Fibroblast of lung (primary cell): ENCODE measurements around the gene PRSS23. TPM values are rescaled to one million over a fixed set of nuclear protein-coding genes. Genes with fewer than 3 reads are reported as not detected.

Source experiments
- DNase-seq, 2 donors: peaks; one replicate each; pipeline versions ENCODE4 v3.0.0 to v3.0.0-alpha.2; 2010; ENCODE audit warnings: low read depth in 2 of 2
- H2AFZ ChIP-seq: 2 replicates; pipeline ENCODE4 v1.5.1; 2012; ENCODE audit warnings: low read length, control low read depth, inconsistent platforms
- H3K27ac ChIP-seq: 2 replicates; pipeline ENCODE4 v1.5.1; 2011; ENCODE audit warnings: low read length, control low read depth; ENCODE audit not compliant: insufficient read depth
- H3K27me3 ChIP-seq: 2 replicates; pipeline ENCODE4 v1.5.1; 2011; ENCODE audit warnings: mild to moderate bottlenecking, low read length; ENCODE audit not compliant: control insufficient read depth, insufficient read depth
- H3K36me3 ChIP-seq: 2 replicates; pipeline ENCODE4 v1.5.1; 2011; ENCODE audit warnings: low read length; ENCODE audit not compliant: control insufficient read depth, insufficient read depth
- H3K4me1 ChIP-seq: 2 replicates; pipeline ENCODE4 v1.5.1; 2011; ENCODE audit warnings: low read length; ENCODE audit not compliant: control insufficient read depth, insufficient read depth; ENCODE audit errors: extremely low read depth
- H3K4me2 ChIP-seq: 2 replicates; pipeline ENCODE4 v1.5.1; 2011; ENCODE audit warnings: low read length, control low read depth; ENCODE audit not compliant: insufficient read depth; ENCODE audit errors: extremely low read depth
- H3K4me3 ChIP-seq, 4 experiments: fragments of 200-600 bp in 1 of 4; sonication (generic) in 1 of 4; replicated peaks in 1 of 4; 2 replicates each; pipeline ENCODE4 v1.5.1; 2011 to 2016; ENCODE audit warnings: low read length in 4 of 4, low read depth in 3 of 4, mild to moderate bottlenecking in 3 of 4, control low read depth in 2 of 4, inconsistent platforms in 1 of 4, mixed read lengths in 1 of 4; ENCODE audit not compliant: insufficient read depth in 1 of 4; ENCODE audit errors: control extremely low read depth in 1 of 4
- H3K79me2 ChIP-seq: 2 replicates; pipeline ENCODE4 v1.5.1; 2012; ENCODE audit warnings: mild to moderate bottlenecking, low read length, inconsistent platforms; ENCODE audit not compliant: control insufficient read depth, insufficient read depth
- H3K9ac ChIP-seq: 2 replicates; pipeline ENCODE4 v1.5.1; 2011; ENCODE audit warnings: mild to moderate bottlenecking, low read length, control low read depth; ENCODE audit not compliant: insufficient read depth
- H3K9me3 ChIP-seq: 2 replicates; pipeline ENCODE4 v1.5.1; 2012; ENCODE audit warnings: low read depth, low read length; ENCODE audit not compliant: control insufficient read depth, insufficient read depth
- H4K20me1 ChIP-seq: 2 replicates; pipeline ENCODE4 v1.5.1; 2011; ENCODE audit warnings: low read length; ENCODE audit not compliant: control insufficient read depth, insufficient read depth; ENCODE audit errors: extremely low read depth
- CTCF ChIP-seq, 2 donors: IDR thresholded peaks in 1 of 2; conservative IDR thresholded peaks in 1 of 2; 1 replicate in 1 of 2; 2 replicates in 1 of 2; pipeline ENCODE4 v1.5.1; 2011 to 2012; ENCODE audit warnings: low read length in 2 of 2, control low read depth in 1 of 2, inconsistent platforms in 1 of 2, low read depth in 1 of 2, mild to moderate bottlenecking in 1 of 2
- EZH2 ChIP-seq: IDR thresholded peaks from 2 replicates; pipeline ENCODE4 v1.5.1; 2012; ENCODE audit warnings: low read length, control low read depth, mild to moderate bottlenecking; ENCODE audit errors: missing control alignments
- polyA plus RNA-seq, 2 donors: library from polyadenylated mRNA; depleted of rRNA in 1 of 2; stranded (reverse) in 1 of 2; unstranded in 1 of 2; fragments of >200 nt; gene quantifications; 2 replicates each; pipeline ENCODE4 v1.2.1, GENCODE V29; 2011 to 2012; ENCODE audit warnings: missing spikeins in 1 of 2
- total RNA-seq: library from RNA; depleted of rRNA; stranded (reverse); fragments of >200 nt; gene quantifications from 2 replicates; pipeline ENCODE4 v1.2.1, GENCODE V29; 2014

PRSS23 gene
- total and polyA plus RNA-seq, 2 donors (not counting 1 experiment from before 2014, with no cell fraction given) = 141 to 151 TPM

- H3K9ac ChIP-seq = no peak overlapping the region
- no peak overlapping the region for H2AFZ ChIP-seq
- no peak overlapping the region for H3K27ac ChIP-seq
- DNase-seq = no peak
- no peaks in the 10 kb centered on the region for H4K20me1 ChIP-seq
- no peaks in the 10 kb centered on the region for H3K4me1 ChIP-seq
- no peaks in the 10 kb centered on the region for H3K27me3 ChIP-seq
- H3K36me3 ChIP-seq = no peaks in the 10 kb centered on the region
- H3K4me2 ChIP-seq = no peak overlapping the region
- TF ChIP-seq CTCF (conservative IDR thresholded peaks at IDR 0.05 in 1 of 2, IDR thresholded peaks at IDR 0.05 in 1 of 2; ENCODE audit: low read depth in 1 of 2, low read length in 2 of 2) = no peak
- no peak for TF ChIP-seq EZH2
- no peaks in the 10 kb centered on the region for H3K79me2 ChIP-seq
- no peak overlapping the region for H3K4me3 ChIP-seq
- no peaks in the 10 kb centered on the region for H3K9me3 ChIP-seq
Measured at GRCh38 chr11:86772999-86773398, 27.3 kb upstream of the PRSS23 start.

- TF ChIP-seq CTCF (conservative IDR thresholded peaks at IDR 0.05 in 1 of 2, IDR thresholded peaks at IDR 0.05 in 1 of 2; ENCODE audit: low read depth in 1 of 2, low read length in 2 of 2) (no peak), EZH2 (no peak)
- Histone ChIP-seq H3K9ac (no peak overlapping the region), H3K4me3 (no peak overlapping the region), H3K4me2 (no peak overlapping the region), H3K27me3 (no peaks in the 10 kb centered on the region), H3K4me1 (no peaks in the 10 kb centered on the region), H3K36me3 (no peaks in the 10 kb centered on the region), H4K20me1 (no peaks in the 10 kb centered on the region), H3K27ac (no peak overlapping the region), H2AFZ (no peak overlapping the region), H3K9me3 (no peaks in the 10 kb centered on the region), H3K79me2 (no peaks in the 10 kb centered on the region)
- no peak for DNase-seq
Measured at GRCh38 chr11:86773513-86774252, 26.7 kb upstream of the PRSS23 start.

- no peak overlapping the region for H2AFZ ChIP-seq
Measured at GRCh38 chr11:86774417-86774816, 25.9 kb upstream of the PRSS23 start.

More at GRCh38 chr11:86774417-86774816, 25.9 kb upstream of the PRSS23 start:
- Histone ChIP-seq H3K36me3 (no peaks in the 10 kb centered on the region), H3K9me3 (no peaks in the 10 kb centered on the region), H3K79me2 (no peaks in the 10 kb centered on the region), H3K4me2 (no peak overlapping the region), H3K27me3 (no peaks in the 10 kb centered on the region), H3K4me1 (no peaks in the 10 kb centered on the region), H3K4me3 (no peak overlapping the region), H3K27ac (no peak overlapping the region), H4K20me1 (no peaks in the 10 kb centered on the region), H3K9ac (no peak overlapping the region)
- no peak for DNase-seq
- TF ChIP-seq CTCF (conservative IDR thresholded peaks at IDR 0.05 in 1 of 2, IDR thresholded peaks at IDR 0.05 in 1 of 2; ENCODE audit: low read depth in 1 of 2, low read length in 2 of 2) (no peak), EZH2 (no peak)
